GM11168 (cell line): Measurements from ENCODE around the gene SLC25A12.

Source experiments
- in situ Hi-C: fragments of 300-500 bp; cut with MboI; formaldehyde crosslinking; loops from one replicate; pipeline ENCODE4 v1.12.0; 2022; ENCODE audit warnings: low sequenced_read_pairs; ENCODE audit not compliant: unreplicated experiment

SLC25A12 gene

DNA sequence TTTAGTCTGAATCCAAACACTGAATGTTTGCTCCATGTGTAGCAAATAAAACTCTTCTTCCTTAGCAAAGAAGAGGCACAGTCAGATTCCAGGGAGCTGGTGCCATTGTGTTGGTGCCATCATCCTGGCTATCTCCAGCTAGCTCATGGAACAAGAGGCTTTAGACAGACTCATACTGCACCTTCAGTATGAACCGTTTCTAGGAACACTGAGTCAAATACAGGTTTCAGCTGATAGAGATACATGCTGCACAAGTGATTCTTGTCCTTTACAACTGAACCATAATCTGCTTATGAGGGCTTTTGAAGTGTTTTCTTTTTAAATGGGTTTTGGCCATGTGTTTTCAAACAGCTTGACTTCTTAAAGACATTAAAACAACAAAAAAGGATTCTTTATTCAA, 148.9 kb downstream of the SLC25A12 start:
- in situ Hi-C loops, result no loop called here

GRCh38 chr2:171742760-171743159, 151.3 kb downstream of the SLC25A12 start:
- in situ Hi-C loops, result no loop called here

- in situ Hi-C loops, result no loop called here
Measured at GRCh38 chr2:171741189-171741588, 152.9 kb downstream of the SLC25A12 start.

DNA sequence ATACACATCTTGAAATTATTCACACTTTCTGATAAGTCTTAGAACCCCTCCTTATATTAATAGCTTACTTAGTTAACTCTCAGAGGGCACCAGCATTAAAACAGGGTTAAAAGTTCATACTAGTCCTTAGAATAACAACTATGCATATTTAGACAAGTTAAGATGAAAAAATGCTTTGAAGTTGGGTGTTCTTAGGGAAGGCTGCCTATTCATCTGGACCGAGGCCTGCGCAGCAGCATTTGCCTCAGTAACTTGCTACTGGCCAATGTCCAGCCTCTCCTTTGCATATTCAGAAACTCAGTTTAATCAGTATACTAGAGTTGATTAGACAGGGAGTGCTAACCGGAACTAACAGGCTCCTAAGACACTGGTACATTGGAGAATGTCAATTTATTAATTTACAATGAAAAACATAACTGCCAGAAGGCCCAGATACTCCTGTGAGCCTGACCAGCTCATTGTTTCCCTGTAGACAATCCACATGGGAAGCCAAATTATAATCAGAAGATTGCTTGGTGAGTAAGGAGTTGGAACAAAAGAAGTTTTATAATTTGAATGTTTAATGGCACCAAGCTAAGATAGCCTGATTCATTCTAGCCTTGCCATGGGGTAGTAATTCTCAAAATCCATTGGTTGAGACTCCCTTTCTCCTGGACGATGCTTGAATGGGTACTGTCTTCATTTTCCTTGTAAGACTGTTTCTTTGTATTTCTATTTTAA, 157.9 kb downstream of the SLC25A12 start:
- in situ Hi-C loops, result no loop called here
